ENCODE results near the gene RCCD1. TPM values are rescaled to one million over a fixed set of nuclear protein-coding genes. Genes with fewer than 3 reads are reported as not detected.

RCCD1 gene
- total and polyA plus RNA-seq, 2 of the 8 experiments (the other 6 are each of a cell fraction or from before 2014, with no cell fraction given): 9.9 to 18.8 TPM

- Histone ChIP-seq H3K36me3 (ENCODE audit: control insufficient read depth in 2 of 4, insufficient read depth in 4 of 4, low read length in 3 of 4) (peaks cover 17 to 75% (median 44%) of the 10 kb centered on the region in 4 experiments), H3K4ac (replicated peaks; ENCODE audit: insufficient read length, low read depth, low read length) (no peak overlapping the region), H2BK12ac (ENCODE audit: low read depth, low read length) (no peak overlapping the region), H2AK5ac (ENCODE audit: low read depth, low read length) (no peak overlapping the region), H4K8ac (ENCODE audit: extremely low read depth, insufficient read depth, low read length) (no peak overlapping the region), H3K4me3 (ENCODE audit: extremely low read depth in 1 of 4, insufficient read depth in 2 of 4, low read depth in 3 of 4, low read length in 4 of 4) (no peak overlapping the region), H3K27me3 (replicated peaks in 1 of 4; ENCODE audit: control insufficient read depth in 3 of 4, extremely low read depth in 1 of 4, insufficient read depth in 3 of 4, low read length in 3 of 4) (no peaks in the 10 kb centered on the region), H4K91ac (replicated peaks; ENCODE audit: insufficient read length, low read length) (no peak overlapping the region), H2BK5ac (ENCODE audit: low read depth, low read length) (no peak overlapping the region; the same call in 1 of the 2 replicates), H3K4me2 (ENCODE audit: insufficient read depth in 1 of 2, low read depth in 2 of 2, low read length in 2 of 2) (no peak overlapping the region), H3K23ac (ENCODE audit: insufficient read length) (no peak overlapping the region), H3K18ac (ENCODE audit: extremely low read depth, low read length) (no peak overlapping the region), H3K79me1 (ENCODE audit: low read depth, low read length) (no peaks in the 10 kb centered on the region; the same call in 1 of the 2 replicates), H2BK120ac (replicated peaks; ENCODE audit: low read depth, low read length) (no peak overlapping the region), H4K5ac (ENCODE audit: insufficient read length, low read depth, low read length) (no peak overlapping the region), H2AFZ (ENCODE audit: low read length) (no peak overlapping the region), H3K79me2 (ENCODE audit: control insufficient read depth in 1 of 2, insufficient read depth in 2 of 2, low read length in 2 of 2) (no peaks in the 10 kb centered on the region), H3K4me1 (replicated peaks in 1 of 4; ENCODE audit: control insufficient read depth in 3 of 4, insufficient read depth in 4 of 4, low read length in 3 of 4) (no peaks in the 10 kb centered on the region), H3K56ac (replicated peaks; ENCODE audit: insufficient read length, low read depth, low read length) (no peak overlapping the region), H3K23me2 (ENCODE audit: low read depth, low read length) (no peaks in the 10 kb centered on the region), H3K27ac (ENCODE audit: low read depth, low read length) (no peak overlapping the region), H2BK20ac (ENCODE audit: low read length) (no peak overlapping the region), H4K20me1 (replicated peaks in 1 of 2; ENCODE audit: control insufficient read depth in 1 of 2, insufficient read depth in 2 of 2, low read length in 2 of 2) (peaks cover 2 to 4% of the 10 kb centered on the region in 2 experiments), H3K9me3 (ENCODE audit: insufficient read depth in 2 of 2, low read depth in 1 of 2, low read length in 1 of 2) (no peaks in the 10 kb centered on the region), H3K14ac (ENCODE audit: insufficient read length) (no peak overlapping the region), H3K9ac (replicated peaks in 1 of 4; ENCODE audit: extremely low read depth in 1 of 4, low read depth in 3 of 4, low read length in 3 of 4) (no peak overlapping the region), H2BK15ac (ENCODE audit: low read length) (no peak overlapping the region)
- no peak for TF ChIP-seq RFX5 (IDR thresholded peaks at IDR 0.05; ENCODE audit: borderline replicate concordance, low read depth, low read length)
- no peak for TF ChIP-seq SIN3A (conservative IDR thresholded peaks at IDR 0.05 in 1 of 2, IDR thresholded peaks at IDR 0.05 in 1 of 2; ENCODE audit: low read depth in 1 of 2, low read length in 2 of 2)
- TF ChIP-seq EP300 (IDR thresholded peaks at IDR 0.05; ENCODE audit: borderline replicate concordance in 1 of 2, low read depth in 2 of 2, low read length in 2 of 2): no peak
- TF ChIP-seq TEAD4 (IDR thresholded peaks at IDR 0.05; ENCODE audit: low read depth, low read length): no peak
- POLR2A ChIA-PET (ENCODE audit: partially characterized antibody): interaction anchor here (0.8 kb wide), 1 partner anchor 15 kb away, joined by 3 read pairs; no protein-coding TSS in a partner anchor
- CTCF ChIA-PET (ENCODE audit: partially characterized antibody): interaction anchor here (0.9 to 20.7 kb wide), 4 partner anchors 8 to 145 kb away, joined by 3 to 306 read pairs (median 154); partner anchors contain the start of genes HDDC3, RCCD1 and UNC45A
- WGBS, 2 experiments (ENCODE audit: extremely low coverage in 1 of 2, insufficient coverage in 1 of 2, insufficient read length in 1 of 2, insufficient replicate concordance in 2 of 2, low coverage in 1 of 2, low lambda C conversion rate in 2 of 2, missing lambda C conversion rate in 1 of 2): 82% methylated on average over 8 of the region's 8 CpGs; no CpG with 5 or more reads in 1 of the 2 experiments
- FAIRE-seq (no peak), DNase-seq (ENCODE audit: low read depth in 1 of 2, low spot score in 2 of 2) (no peak)
Measured at GRCh38 chr15:90946941-90947576, 7.6 kb upstream of the RCCD1 start.

Measured in H1 (cell line).